Measurements from ENCODE around the gene TDRD12.

Gene TDRD12

DNA sequence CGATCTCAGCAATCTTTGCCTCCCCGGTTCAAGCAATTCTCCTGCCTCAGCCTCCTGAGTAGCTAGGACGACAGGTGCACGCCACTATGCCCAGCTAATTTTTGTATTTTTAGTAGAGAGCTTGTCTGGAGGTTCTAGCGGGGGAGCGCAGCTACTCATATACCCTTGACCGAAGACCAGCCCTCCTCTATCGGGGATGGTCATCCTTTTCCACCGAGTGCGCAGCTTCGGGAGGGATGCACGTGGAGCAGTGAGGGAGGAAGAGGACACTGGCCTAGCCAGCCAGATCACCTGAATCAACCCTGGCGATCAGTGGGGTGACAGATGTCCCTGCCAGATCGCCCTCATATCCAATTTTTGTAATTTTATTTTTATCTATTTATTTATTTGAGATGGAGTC is 143.2 kb downstream of the TDRD12 start:
- Histone ChIP-seq H3K27me3 (ENCODE audit: low read length) (no peaks in the 10 kb centered on the region), H3K4me3 (ENCODE audit: insufficient read depth, low read length, poor library complexity, severe bottlenecking) (no peak overlapping the region), H3K9ac (ENCODE audit: low read length) (no peak overlapping the region), H3K27ac (ENCODE audit: low read depth, low read length) (no peak overlapping the region), H3K9me3 (ENCODE audit: insufficient read depth, low read length) (no peaks in the 10 kb centered on the region), H3K36me3 (ENCODE audit: low read length) (no peaks in the 10 kb centered on the region), H3K4me2 (ENCODE audit: low read depth, low read length, poor library complexity, severe bottlenecking) (no peak overlapping the region), H3F3A (ENCODE audit: insufficient read depth) (no peaks in the 10 kb centered on the region), H4K20me1 (ENCODE audit: low read depth, low read length) (no peaks in the 10 kb centered on the region), H2AFZ (ENCODE audit: low read depth, low read length, severe bottlenecking) (no peak overlapping the region), H3K79me2 (ENCODE audit: insufficient read depth, low read length) (no peaks in the 10 kb centered on the region), H3K9me2 (replicated peaks; ENCODE audit: insufficient read depth, low read length) (no peaks in the 10 kb centered on the region)
- TF ChIP-seq, protein P1, sequence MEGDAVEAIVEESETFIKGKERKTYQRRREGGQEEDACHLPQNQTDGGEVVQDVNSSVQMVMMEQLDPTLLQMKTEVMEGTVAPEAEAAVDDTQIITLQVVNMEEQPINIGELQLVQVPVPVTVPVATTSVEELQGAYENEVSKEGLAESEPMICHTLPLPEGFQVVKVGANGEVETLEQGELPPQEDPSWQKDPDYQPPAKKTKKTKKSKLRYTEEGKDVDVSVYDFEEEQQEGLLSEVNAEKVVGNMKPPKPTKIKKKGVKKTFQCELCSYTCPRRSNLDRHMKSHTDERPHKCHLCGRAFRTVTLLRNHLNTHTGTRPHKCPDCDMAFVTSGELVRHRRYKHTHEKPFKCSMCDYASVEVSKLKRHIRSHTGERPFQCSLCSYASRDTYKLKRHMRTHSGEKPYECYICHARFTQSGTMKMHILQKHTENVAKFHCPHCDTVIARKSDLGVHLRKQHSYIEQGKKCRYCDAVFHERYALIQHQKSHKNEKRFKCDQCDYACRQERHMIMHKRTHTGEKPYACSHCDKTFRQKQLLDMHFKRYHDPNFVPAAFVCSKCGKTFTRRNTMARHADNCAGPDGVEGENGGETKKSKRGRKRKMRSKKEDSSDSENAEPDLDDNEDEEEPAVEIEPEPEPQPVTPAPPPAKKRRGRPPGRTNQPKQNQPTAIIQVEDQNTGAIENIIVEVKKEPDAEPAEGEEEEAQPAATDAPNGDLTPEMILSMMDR (IDR thresholded peaks at IDR 0.05; ENCODE audit: insufficient read depth, low read length, poor library complexity, severe bottlenecking), result no peak
- TF ChIP-seq EZH2phosphoT487 (conservative IDR thresholded peaks at IDR 0.05; ENCODE audit: low read length), result no peak

GRCh38 chr19:32863301-32863700 is 143.7 kb downstream of the TDRD12 start:
- no peaks in the 10 kb centered on the region for H4K20me1 ChIP-seq (ENCODE audit: low read depth, low read length)
- no peak overlapping the region for H3K27ac ChIP-seq (ENCODE audit: low read depth, low read length)
- no peak overlapping the region for H2AFZ ChIP-seq (ENCODE audit: low read depth, low read length, severe bottlenecking)
- H3F3A ChIP-seq (ENCODE audit: insufficient read depth), result no peaks in the 10 kb centered on the region
- no peaks in the 10 kb centered on the region for H3K9me2 ChIP-seq (replicated peaks; ENCODE audit: insufficient read depth, low read length)
- H3K4me2 ChIP-seq (ENCODE audit: low read depth, low read length, poor library complexity, severe bottlenecking), result no peak overlapping the region
- H3K4me3 ChIP-seq (ENCODE audit: insufficient read depth, low read length, poor library complexity, severe bottlenecking), result no peak overlapping the region
- H3K79me2 ChIP-seq (ENCODE audit: insufficient read depth, low read length), result no peaks in the 10 kb centered on the region
- H3K9ac ChIP-seq (ENCODE audit: low read length), result no peak overlapping the region
- no peaks in the 10 kb centered on the region for H3K27me3 ChIP-seq (ENCODE audit: low read length)
- no peaks in the 10 kb centered on the region for H3K9me3 ChIP-seq (ENCODE audit: insufficient read depth, low read length)
- no peaks in the 10 kb centered on the region for H3K36me3 ChIP-seq (ENCODE audit: low read length)
- TF ChIP-seq, protein P1 (IDR thresholded peaks at IDR 0.05; ENCODE audit: insufficient read depth, low read length, poor library complexity, severe bottlenecking), result no peak
- no peak for TF ChIP-seq EZH2phosphoT487 (conservative IDR thresholded peaks at IDR 0.05; ENCODE audit: low read length)

DNA sequence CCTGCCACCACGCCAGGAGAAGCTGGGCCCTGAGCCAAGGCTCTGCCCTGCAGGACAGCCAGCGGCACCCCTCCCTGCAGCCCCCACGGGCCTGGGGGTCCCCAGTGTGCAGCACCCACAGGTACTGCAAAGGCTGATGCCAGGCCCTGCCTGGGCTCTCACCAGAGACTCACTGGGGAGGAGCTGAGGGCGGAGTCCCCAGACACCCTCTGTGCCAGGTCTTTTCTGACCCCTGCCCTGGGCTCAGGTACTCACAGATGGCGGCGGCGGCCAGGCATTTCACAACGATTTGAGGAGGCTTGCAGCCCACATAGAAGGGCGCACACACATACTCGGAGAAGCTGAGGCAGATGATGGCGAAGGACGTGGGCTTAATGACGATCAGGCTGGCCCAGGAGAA is 144.3 kb downstream of the TDRD12 start:
- no peak overlapping the region for H3K4me3 ChIP-seq (ENCODE audit: insufficient read depth, low read length, poor library complexity, severe bottlenecking)
- H3K36me3 ChIP-seq (ENCODE audit: low read length), result no peaks in the 10 kb centered on the region
- H3K9ac ChIP-seq (ENCODE audit: low read length), result no peak overlapping the region
- H3K9me2 ChIP-seq (replicated peaks; ENCODE audit: insufficient read depth, low read length), result no peaks in the 10 kb centered on the region
- H3K27me3 ChIP-seq (ENCODE audit: low read length), result no peaks in the 10 kb centered on the region
- no peaks in the 10 kb centered on the region for H3K9me3 ChIP-seq (ENCODE audit: insufficient read depth, low read length)
- no peaks in the 10 kb centered on the region for H4K20me1 ChIP-seq (ENCODE audit: low read depth, low read length)
- H3K4me2 ChIP-seq (ENCODE audit: low read depth, low read length, poor library complexity, severe bottlenecking), result no peak overlapping the region
- no peak overlapping the region for H3K27ac ChIP-seq (ENCODE audit: low read depth, low read length)
- no peak for TF ChIP-seq EZH2phosphoT487 (conservative IDR thresholded peaks at IDR 0.05; ENCODE audit: low read length)
- TF ChIP-seq, protein P1 (IDR thresholded peaks at IDR 0.05; ENCODE audit: insufficient read depth, low read length, poor library complexity, severe bottlenecking), result no peak
- H3F3A ChIP-seq (ENCODE audit: insufficient read depth), result no peaks in the 10 kb centered on the region
- H3K79me2 ChIP-seq (ENCODE audit: insufficient read depth, low read length), result no peaks in the 10 kb centered on the region
- no peak overlapping the region for H2AFZ ChIP-seq (ENCODE audit: low read depth, low read length, severe bottlenecking)

Measured in SU-DHL-6 (cell line).